ENCODE data around the gene COA3.

COA3 gene

GRCh38 chr17:42817866-42818265 is 19.4 kb upstream of the COA3 start:
- no peak for DNase-seq

- no peak for DNase-seq
Measured at GRCh38 chr17:42814633-42815399, 16.3 kb upstream of the COA3 start.

- DNase-seq: no peak
Measured at GRCh38 chr17:42809250-42809649, 10.7 kb upstream of the COA3 start.

GRCh38 chr17:42806249-42806648 is 7.7 kb upstream of the COA3 start:
- DNase-seq: no peak

GRCh38 chr17:42804918-42805367 is 6.4 kb upstream of the COA3 start:
- DNase-seq: no peak

GRCh38 chr17:42803074-42803883 is 4.8 kb upstream of the COA3 start:
- no peak for DNase-seq

GRCh38 chr17:42798011-42798382 is 507 bp downstream of the COA3 start:
- no peak for DNase-seq

- DNase-seq: no peak
Measured at GRCh38 chr17:42797067-42798007, 1.2 kb downstream of the COA3 start.

- no peak for DNase-seq
Measured at GRCh38 chr17:42796066-42796758, 2.3 kb downstream of the COA3 start.

- no peak for DNase-seq
Measured at GRCh38 chr17:42795465-42795864, 3.0 kb downstream of the COA3 start.

GRCh38 chr17:42795061-42795460 is 3.4 kb downstream of the COA3 start:
- DNase-seq: no peak

GRCh38 chr17:42792545-42792944 is 6.0 kb downstream of the COA3 start:
- DNase-seq: no peak

- no peak for DNase-seq
Measured at GRCh38 chr17:42791948-42792347, 6.6 kb downstream of the COA3 start.

- DNase-seq: no peak
Measured at GRCh38 chr17:42787266-42787665, 11.2 kb downstream of the COA3 start.

GRCh38 chr17:42784811-42785592 is 13.5 kb downstream of the COA3 start:
- no peak for DNase-seq

- DNase-seq: no peak
Measured at GRCh38 chr17:42784409-42784808, 14.1 kb downstream of the COA3 start.

GRCh38 chr17:42783791-42784138 is 14.7 kb downstream of the COA3 start:
- DNase-seq: no peak

GRCh38 chr17:42783062-42783790 is 15.3 kb downstream of the COA3 start:
- DNase-seq: no peak

- DNase-seq: no peak
Measured at GRCh38 chr17:42782166-42783061, 16.1 kb downstream of the COA3 start.

- DNase-seq: no peak
Measured at GRCh38 chr17:42781639-42782165, 16.8 kb downstream of the COA3 start.

Measured in CD4-positive, alpha-beta T cell treated with Interleukin-1 beta for 1 hour (primary cell).